Activated CD4-positive, alpha-beta T cell treated with anti-CD3 and anti-CD28 coated beads, Interleukin-10, Interleukin-2, amounts not matched to agents 100 ng/mL and 50 ng/mL, durations not matched to agents 16 hours and 8 hours (primary cell): ENCODE data around the gene RANBP2.

Experiments
- DNase-seq: peaks from one replicate; pipeline ENCODE4 v3.0.0-alpha.2; 2020

The RANBP2 gene

GRCh38 chr2:108778857-108779256, 59.6 kb downstream of the RANBP2 start:
- DNase-seq, result no peak

- no peak for DNase-seq
Observed at GRCh38 chr2:108786008-108786353, 66.7 kb downstream of the RANBP2 start.

GRCh38 chr2:108786354-108787215, 67.3 kb downstream of the RANBP2 start, which contains the start of gene CCDC138:
Gene CCDC138, plus strand, starts transcription at chr2:108786771. Its CDS starts 52 bp downstream, at chr2:108786823.
- DNase-seq, result peak; percentile 95

- no peak for DNase-seq
Observed at GRCh38 chr2:108787216-108787541, 67.9 kb downstream of the RANBP2 start.

- no peak for DNase-seq
Observed at GRCh38 chr2:108803045-108803736, 83.9 kb downstream of the RANBP2 start.

- no peak for DNase-seq
Observed at GRCh38 chr2:108805032-108805431, 85.8 kb downstream of the RANBP2 start.

GRCh38 chr2:108805782-108806181, 86.5 kb downstream of the RANBP2 start:
- no peak for DNase-seq

- no peak for DNase-seq
Observed at GRCh38 chr2:108806371-108807113, 87.3 kb downstream of the RANBP2 start.

- DNase-seq, result no peak
Observed at GRCh38 chr2:108809936-108810335, 90.7 kb downstream of the RANBP2 start.

GRCh38 chr2:108810993-108811957, 92.0 kb downstream of the RANBP2 start:
- no peak for DNase-seq

- no peak for DNase-seq
Observed at GRCh38 chr2:108813732-108814131, 94.5 kb downstream of the RANBP2 start.

- no peak for DNase-seq
Observed at GRCh38 chr2:108820482-108820881, 101.2 kb downstream of the RANBP2 start.

- no peak for DNase-seq
Observed at GRCh38 chr2:108823286-108823685, 104.0 kb downstream of the RANBP2 start.

- no peak for DNase-seq
Observed at GRCh38 chr2:108824316-108825070, 105.2 kb downstream of the RANBP2 start.

GRCh38 chr2:108825254-108825653, 106.0 kb downstream of the RANBP2 start:
- DNase-seq, result no peak

- DNase-seq, result no peak
Observed at GRCh38 chr2:108825736-108826135, 106.5 kb downstream of the RANBP2 start.

- no peak for DNase-seq
Observed at GRCh38 chr2:108829578-108830310, 110.5 kb downstream of the RANBP2 start.

- peak; percentile 22 for DNase-seq
Observed at GRCh38 chr2:108833219-108833618, 113.9 kb downstream of the RANBP2 start.

GRCh38 chr2:108834620-108835019, 115.3 kb downstream of the RANBP2 start:
- DNase-seq, result no peak

GRCh38 chr2:108835040-108835439, 115.8 kb downstream of the RANBP2 start:
- DNase-seq, result peak; percentile 68
